GM19324 (cell line): ENCODE measurements around the gene MRPL49.
A peak's percentile ranks its signal among the peaks of the same experiment; 100 is the strongest.
"Not testable (repeated sequence)": the region's sequence is repeated elsewhere in the genome, so short reads cannot be mapped to it uniquely, and the experiment has no call there.

Source experiments
- ATAC-seq: cut with Tn5 transposase; IDR thresholded peaks from one replicate; pipeline ENCODE4 v1.9.1; 2021; ENCODE audit warnings: mild to moderate bottlenecking, moderate library complexity; ENCODE audit not compliant: unreplicated experiment, low FRiP score

The MRPL49 gene

DNA sequence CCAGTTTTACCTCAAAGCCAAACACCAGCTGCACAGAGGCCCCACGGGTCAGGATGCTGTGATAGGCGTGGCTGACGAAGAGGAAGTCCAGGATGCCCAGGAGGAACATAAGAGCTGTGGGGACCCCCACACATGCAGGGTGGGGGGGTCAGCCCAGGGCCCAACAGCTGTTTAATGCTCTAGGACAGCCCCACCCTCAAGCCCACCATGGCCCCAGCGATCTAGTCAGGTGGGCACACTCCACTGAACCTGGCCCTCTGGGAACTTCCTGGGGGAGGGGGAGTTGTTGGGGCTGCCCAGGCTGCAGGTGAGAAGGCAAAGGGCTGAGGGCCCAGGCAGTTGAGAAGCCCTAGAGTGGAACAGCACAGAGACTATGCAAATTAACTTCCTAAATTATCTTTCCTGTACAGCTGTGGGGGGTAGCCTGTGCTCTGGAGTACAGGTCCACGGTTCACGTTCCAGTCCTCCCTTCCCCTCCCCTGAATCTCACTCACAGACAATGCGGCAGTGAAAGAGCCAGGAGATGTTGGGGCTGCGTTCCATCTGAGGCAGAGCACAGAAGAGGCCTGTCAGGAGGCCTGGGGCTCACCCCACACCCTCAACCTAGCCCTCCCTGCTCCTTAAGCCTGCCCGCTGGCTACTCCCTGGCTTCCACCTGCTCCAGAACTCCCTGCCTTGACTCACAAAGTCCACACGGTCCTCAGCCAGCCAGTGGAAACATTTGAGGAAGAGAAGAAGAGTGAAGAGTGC is 10.3 kb downstream of the MRPL49 start:
- ATAC-seq, result peak; percentile 39

DNA sequence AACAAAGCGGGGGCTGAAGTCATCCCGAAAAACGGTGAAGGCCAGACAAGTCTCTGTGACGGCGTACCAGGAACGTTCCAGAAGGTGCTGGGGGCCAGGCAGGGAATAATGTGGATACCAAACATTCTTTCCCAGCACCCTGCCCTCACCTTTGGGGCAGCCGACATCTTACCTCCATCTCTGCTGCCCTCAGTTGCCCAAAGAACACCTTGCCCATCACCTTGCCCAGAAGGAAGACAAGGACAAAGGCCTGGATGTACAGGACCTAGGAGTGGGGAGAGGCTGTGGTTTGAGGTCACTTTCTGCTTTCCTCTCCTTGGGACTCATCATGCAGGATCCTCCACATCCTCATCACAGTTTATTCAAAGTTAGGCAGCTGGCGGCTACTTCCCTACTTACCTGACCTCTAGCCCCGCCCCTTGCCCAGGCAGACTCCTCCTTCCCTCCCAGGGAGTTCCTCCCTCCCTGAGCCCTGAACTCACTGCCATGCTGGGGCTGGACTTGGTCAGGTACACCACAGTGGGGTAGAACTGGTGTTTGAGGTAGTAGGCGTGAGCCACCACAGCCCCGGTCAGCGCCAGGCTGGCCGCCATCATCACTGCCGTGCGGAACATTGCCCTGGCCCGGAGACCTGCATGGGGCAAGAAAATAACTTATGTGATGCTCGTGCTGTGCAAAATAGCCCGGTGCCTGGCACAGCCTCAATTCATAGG is 11.0 kb downstream of the MRPL49 start:
- no peak for ATAC-seq

DNA sequence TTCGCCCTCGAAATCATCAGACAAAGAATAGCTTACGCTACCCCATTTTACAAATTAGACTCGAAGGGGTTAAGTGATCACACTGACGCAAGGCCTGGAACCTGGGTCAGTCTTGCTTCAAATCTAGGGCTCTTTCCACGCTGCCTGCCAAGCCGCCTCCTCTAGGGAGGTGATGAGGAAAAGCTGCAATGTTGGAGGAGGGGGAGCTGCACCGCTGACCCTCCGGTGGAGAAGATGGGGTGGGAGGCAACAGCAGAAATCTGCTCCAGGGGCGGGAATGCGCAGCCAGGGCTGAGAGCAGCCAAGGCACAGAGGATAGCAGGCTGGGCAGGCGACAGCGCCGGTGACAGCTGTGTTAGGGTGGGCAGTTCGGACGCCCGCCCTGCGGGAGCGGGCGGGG is 11.6 kb downstream of the MRPL49 start:
- no peak for ATAC-seq

DNA sequence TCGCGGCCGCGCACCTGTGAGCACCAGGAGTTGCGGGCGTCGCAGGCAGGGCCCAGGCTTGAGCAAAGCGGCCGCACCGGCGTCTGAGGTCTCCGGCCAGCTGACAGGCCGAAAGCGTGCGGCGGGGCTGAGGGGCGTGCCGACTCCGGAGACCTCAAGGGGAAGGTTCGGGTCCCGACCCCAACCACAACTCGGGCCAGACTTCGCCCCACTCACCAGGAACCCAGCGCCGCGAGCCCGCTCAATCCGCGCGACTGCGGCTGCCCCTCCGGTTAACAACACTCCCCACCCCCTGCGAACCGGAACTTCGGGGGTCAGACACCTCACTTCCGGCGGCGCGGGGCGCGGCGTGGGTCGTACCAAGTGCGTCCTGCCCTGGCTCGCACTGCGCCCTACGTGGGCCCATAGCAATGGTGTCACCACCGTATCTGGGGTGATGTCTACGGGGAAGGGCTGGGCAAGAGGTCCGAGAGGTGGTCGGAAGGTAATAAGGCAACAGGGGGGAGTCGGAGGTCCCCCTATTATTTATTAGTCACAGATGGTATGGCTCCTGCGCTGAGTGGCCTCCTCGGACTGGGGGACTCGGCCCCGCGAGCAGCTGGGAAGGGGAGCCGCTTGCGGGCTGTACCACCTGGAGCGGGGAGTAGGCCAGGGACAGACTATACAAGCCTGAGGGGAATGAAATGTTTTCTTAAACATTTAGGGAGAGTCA is 12.3 kb downstream of the MRPL49 start, which contains the start of gene SYVN1:
Gene SYVN1 (minus strand): TSS at position 280 of the 712 bp plus-strand sequence. CDS start 918 bp downstream, outside the sequence.
- ATAC-seq, result peak; percentile 50

DNA sequence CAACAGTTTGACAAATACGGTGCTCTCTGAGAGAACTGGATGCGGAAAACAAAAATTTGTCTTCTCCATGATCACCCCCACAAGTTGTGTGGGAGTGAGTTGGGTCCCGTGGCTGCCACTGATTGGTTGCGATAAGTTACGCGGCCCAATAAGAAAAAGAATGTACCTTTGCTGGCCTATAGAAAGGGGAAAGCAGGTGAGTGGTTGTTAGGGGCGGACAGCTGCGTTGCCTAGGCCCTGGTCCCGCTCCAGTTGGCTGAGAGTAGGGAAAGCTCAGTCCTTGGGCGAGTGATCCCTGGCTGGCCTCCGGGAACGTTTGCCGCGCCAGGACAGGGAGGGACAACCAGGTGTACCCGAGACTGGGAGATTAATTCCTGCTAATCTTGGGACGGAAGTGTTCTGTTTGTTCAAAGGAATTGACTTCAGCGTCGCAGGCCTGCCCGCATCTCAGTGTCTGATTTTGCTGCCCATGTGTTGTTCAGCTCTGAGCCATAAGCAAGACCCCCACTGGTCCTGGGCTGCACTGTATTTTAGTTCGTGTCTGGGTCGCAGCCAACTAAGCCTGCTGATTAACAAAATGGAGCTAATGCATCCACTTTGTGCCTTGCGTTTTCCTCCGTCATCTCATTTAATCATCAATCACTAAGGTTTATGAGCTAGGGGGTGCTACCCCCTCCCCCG is 13.0 kb downstream of the MRPL49 start:
- ATAC-seq, result peak; percentile 62

DNA sequence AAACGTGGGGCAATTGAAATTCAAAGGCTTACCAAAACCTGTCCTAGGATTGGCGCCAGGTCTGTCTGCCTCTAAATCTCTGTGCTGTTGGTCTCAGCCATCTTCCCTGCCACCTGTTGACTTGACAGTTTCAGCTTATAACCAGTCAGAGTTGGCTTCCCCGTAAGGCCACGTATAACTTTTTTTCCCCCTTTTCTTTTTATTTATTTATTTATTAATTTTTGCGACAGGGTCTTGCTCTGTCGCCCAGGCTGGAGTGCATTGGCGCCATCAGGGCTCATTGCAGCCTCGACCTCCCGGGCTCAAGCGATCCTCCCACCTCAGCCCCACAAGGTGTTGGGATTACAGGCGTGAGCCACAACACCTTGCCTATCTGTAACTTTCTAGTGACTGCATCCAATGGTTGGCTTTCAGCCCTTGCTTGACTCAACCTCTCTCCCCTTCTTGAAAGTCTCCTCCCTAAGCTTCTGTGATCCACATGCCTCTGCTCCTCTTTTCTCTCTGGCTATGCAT is 13.6 kb downstream of the MRPL49 start:
- ATAC-seq, result no peak

DNA sequence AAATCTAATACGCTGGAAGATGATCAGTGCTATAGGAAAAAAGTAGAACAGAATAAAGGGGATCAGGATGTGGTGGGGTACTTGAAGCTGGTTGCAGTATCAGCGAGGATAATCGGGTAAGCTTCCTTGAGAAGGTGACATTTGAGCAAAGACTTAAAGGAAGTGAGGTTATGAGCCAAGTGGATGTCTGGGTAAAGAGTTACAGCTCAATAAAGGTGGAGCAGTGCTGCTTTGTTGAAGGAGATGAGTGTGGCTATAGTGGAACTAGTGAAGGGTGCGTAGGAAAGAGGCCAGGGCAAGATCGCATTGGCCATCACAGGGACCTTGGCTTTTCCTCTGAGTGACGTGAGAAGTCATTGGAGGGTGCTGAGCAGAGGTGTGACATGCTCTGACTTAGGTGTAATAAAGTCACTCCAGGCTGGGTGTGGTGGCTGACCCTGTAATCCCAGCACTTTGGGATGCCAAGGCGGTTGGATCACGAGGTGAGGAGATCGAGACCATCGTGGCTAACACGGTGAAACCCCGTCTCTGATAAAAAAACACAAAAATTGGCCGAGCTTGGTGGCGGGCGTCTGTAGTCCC is 14.5 kb downstream of the MRPL49 start:
- no peak for ATAC-seq

DNA sequence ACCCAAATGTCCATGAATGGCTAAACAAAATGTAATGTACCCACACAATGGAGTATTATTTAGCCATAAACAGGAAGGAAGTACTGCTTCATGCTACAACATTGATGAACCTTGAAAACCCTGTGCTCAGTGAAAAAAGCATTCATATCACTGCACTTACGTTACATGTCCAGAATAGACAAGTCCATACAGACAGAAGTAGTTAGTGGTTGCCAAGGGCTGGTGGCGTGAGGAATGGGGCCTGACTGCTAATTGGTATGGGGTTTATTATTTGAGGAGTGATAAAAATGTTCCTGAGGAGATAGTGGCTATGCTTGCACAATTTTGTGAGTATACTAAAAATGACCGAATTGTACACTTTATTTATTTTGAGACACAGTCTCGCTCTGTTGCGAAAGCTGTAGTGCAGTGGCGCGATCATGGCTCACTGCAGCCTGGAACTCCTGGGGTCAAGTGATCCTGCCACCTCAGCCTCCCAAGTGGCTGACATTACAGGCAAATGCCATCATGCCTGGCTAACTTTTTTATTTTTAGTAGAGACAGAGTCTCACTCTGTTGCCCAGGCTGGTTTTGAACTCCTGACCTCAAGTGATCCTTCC is 19.9 kb downstream of the MRPL49 start:
- no peak for ATAC-seq

DNA sequence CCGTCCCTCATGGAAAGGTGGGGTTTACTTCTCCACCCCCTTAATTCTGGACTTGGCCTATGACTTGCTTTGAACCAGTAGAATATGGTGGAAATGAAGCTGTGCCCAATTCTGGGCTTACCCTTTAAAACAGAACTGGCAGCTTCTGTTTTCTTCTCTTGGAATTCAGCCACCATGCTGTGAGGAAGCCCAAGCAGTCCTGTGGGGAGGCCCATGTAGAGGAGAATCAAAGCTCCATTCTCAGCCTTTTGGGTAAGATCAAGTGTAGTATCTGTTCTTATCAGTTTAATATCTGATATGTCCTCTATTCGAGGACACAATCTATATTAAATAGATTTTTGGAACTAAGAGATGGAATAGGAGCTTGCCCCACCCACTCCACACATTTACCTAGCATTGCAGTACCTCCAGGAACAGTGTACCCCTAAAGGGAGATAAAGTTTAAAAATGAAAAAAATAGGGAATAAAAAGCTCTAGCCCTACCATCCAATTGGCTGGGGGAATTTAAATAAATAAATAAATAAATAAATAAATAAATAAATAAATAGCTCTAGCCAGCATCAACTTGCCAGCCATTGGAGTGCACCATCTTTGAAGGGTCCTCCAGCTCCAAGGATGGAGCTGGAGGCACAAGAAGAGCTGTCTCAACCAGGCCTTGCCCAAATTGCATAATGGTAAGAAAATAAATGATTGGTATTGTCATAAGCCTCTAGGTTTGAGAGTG is 25.4 kb downstream of the MRPL49 start:
- ATAC-seq, result no peak

DNA sequence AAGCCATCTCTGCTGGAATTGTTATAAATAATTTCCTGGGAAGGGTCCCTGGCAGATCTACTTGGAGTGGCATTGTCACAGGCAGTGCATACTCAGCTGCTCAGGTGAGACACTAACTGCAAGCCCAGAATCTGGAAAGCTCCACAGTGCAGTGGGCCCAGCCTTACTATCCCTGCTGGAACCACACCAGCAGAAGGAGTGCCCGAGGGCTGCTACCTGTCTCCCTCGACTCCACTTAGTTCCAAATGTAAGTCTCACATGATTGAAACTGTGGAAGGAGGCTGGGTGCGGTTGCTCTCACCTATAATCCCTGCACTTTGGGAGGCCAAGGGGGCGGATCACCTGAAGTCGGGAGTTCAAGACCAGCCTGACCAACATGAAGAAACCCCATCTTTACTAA is 26.5 kb downstream of the MRPL49 start:
- no peak for ATAC-seq

DNA sequence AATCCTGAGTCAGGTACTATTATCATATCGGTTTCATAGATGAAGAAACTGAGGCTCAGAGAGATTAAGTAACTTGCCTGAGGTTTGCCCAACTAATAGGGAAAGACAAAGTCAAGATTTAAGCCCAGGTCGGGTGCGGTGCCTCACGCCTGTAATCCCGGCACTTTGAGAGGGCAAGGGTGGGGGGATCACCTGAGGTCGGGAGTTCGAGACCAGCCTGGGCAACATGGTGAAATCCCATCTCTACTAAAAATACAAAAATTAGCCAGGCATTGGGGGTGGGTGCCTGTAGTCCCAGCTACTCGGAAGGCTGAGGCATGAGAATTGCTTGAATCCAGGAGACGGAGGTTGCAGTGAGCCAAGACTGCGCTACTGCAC is 28.0 kb downstream of the MRPL49 start:
- not testable (repeated sequence) for ATAC-seq

DNA sequence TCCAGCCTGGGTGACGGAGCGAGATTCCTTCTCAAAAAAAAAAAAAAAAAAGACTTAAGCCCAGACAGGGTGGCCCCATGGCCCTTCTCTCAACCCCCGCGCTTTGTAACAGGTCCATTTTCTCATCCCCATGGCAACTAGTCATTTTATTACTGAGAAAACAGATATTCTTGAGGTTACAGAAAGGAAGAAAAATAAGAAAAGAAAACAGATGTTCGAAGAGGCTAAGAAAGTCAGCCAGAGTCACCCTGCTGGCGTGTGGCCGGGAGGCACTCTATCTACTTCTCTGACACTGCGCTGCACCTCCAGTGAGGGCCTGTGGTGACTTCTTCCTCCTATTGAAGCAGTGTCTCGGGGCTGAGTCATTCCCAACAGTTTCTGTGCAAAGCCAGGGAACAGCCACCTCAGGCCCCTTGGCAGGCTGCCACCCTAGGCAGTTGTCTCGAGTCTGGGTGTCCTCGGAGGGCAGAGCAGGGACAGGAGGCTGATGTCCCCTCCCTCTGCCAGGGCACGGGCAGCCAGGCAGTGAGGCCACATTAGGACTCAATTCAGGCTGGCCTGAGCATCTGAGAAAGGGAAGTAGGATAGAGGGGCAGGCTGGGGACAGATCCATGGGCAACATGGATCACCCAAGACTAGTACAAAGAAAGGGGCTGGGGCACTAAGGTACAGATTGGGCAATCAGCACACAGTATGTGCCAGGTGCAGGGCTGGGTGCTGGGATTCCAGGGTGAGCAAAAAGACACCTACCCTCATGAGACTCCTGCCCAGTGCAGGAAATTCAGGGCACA is 28.6 kb downstream of the MRPL49 start:
- no peak for ATAC-seq

DNA sequence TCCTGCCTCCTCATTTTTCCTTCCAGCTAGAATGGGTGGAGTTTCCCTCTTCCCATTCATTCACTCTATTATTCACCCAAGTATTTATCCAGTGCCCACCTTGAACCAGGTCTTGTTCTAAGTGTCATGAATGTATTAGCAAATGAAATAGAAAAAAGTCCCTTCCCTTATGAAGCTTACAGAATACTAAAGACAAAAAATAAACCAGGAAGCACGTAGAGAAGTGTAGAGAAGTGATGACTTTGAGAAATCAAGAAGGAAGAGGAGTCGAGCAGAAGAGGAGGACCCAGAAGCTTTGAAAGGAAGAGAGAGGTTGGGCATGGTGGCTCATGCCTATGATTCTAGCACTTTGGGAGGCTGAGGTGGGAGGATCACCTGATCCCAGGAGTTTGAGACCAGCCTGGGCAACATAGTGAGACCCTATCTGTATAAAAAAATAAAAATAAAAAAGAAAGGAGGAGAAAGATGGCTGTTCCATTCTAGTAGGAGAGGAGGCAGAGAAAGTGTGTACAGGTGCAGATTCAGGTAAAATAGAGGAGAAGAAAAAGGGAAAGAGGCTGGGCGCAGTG is 29.3 kb downstream of the MRPL49 start:
- no peak for ATAC-seq

DNA sequence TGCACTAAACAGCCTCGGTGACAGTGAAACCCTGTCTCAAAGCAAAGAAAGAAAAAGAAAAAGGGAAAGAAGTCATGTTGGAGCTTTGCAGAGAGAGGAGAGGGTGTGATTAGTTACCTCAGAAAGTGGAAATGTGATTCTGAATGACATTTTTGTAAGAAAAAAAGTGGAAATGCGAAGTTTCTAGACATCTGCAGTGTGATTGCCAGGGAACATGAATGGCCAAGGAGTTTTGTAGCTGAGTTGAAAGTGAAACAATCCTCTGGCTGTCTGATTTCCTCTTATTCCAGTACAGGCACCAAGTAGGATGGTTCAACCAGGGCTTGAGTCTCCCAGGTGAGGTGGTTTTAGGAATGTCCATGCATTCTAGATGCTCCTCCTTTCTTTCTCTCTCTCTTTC is 30.0 kb downstream of the MRPL49 start:
- ATAC-seq, result no peak

DNA sequence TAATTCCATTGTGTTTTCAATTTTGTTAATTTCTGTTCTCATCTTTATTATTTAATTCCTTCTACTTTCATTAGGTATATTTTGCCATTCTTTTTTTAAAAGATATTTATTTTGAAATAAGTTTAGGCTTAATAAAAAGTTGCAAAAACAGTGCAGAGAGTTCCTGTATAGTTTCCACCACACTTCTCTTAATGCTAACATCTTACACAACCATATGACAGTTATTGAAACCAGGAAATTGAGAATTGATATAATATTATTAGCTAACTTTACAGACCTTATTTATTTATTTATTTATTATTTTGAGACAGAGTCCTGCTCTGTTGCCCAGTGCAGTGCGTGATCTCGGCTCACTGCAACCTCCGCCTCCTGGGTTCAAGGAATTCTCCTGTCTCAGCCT is 34.1 kb downstream of the MRPL49 start:
- ATAC-seq, result no peak

DNA sequence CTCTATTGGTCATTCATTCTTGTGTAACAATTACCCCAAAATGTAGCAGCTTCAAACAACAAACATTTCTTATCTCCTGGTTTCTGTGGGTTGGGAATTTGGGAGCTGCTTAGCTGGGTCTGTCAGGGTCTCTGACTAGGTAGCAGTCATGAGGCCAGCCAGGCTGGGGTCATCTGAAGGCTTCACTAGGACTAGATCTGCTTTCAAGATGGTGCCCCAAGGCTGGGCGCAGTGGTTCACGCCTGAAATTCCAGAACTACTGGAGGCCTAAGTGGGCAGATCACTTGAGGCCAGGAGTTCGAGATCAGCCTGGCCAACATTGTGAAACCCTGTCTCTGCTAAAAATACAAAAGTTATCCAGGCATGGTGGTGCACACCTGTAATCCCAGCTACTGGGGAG is 34.8 kb downstream of the MRPL49 start:
- no peak for ATAC-seq

DNA sequence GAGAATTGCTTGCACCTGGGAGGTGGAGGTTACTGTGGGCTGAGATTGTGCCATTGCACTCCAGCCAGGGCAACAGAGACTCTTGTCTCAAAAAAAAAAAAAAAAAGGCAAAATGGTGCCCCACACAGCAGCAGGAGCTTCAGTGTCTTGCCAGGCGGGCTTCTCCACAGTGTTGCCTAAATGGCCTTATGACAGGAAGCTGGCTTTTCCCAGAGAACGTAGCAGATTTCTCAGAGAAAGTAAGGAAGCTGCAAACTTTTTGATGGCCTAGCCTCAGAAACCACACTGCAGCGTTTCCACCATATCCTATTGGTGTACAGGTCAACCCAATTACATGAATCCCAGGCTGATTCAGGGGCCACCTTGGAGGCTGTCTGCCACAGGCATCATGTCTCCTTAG is 35.2 kb downstream of the MRPL49 start:
- no peak for ATAC-seq

DNA sequence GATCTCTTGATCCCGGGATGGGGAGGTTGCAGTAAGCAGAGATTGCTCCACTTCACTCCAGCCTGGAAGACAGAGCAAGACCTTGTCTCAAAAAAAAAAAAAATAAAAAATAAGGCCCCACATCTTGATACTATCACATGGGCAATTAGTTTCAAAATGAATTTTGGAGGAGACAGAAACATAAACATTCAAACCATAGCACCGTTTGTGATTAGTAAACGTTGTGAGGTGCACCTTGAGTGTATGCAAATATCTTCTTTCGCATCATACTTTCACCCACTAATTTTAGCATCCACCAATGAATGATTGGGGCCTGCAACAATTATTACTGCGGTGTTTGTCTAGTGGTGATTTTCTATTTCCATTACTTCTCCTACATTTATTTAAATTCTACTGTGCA is 36.9 kb downstream of the MRPL49 start:
- peak; percentile 74 for ATAC-seq
